MM.1S (cell line): ENCODE measurements around the gene UBE2D2.
A peak's percentile ranks its signal among the peaks of the same experiment; 100 is the strongest.

Experiments used
- DNase-seq: peaks from one replicate; pipeline ENCODE4 v3.0.0-alpha.2; 2015
- H2AFZ ChIP-seq: fragments of 300-600 bp; sonication (generic); 2 replicates; pipeline ENCODE4 v1.6.0; 2016; ENCODE audit warnings: antibody characterized with exemption, low read length
- H3F3A ChIP-seq: fragments of 300-600 bp; sonication (generic); 2 replicates; pipeline ENCODE4 v1.6.1; 2016; ENCODE audit warnings: mild to moderate bottlenecking, antibody characterized with exemption, low read length, moderate library complexity, mixed read lengths; ENCODE audit not compliant: insufficient read depth
- H3K27ac ChIP-seq: fragments of 300-600 bp; sonication (generic); 2 replicates; pipeline ENCODE4 v1.5.1; 2016; ENCODE audit warnings: mild to moderate bottlenecking, low read length
- H3K27me3 ChIP-seq: fragments of 300-600 bp; sonication (generic); replicated peaks from 2 replicates; pipeline ENCODE4 v1.6.0; 2016; ENCODE audit warnings: low read length; ENCODE audit not compliant: insufficient read depth
- H3K36me3 ChIP-seq: fragments of 300-600 bp; sonication (generic); replicated peaks from 2 replicates; pipeline ENCODE4 v1.6.1; 2016; ENCODE audit warnings: mild to moderate bottlenecking, low read length, mixed read lengths; ENCODE audit not compliant: insufficient read depth
- H3K4me1 ChIP-seq: fragments of 300-600 bp; sonication (generic); 2 replicates; pipeline ENCODE4 v1.6.1; 2016; ENCODE audit warnings: low read length, mixed read lengths
- H3K4me2 ChIP-seq: fragments of 300-600 bp; sonication (generic); 2 replicates; pipeline ENCODE4 v1.6.0; 2016; ENCODE audit warnings: low read depth, low read length
- H3K4me3 ChIP-seq: fragments of 300-600 bp; sonication (generic); 2 replicates; pipeline ENCODE4 v1.5.1; 2016; ENCODE audit warnings: low read length, mixed read lengths
- H3K79me2 ChIP-seq: fragments of 300-600 bp; sonication (generic); 2 replicates; pipeline ENCODE4 v1.6.1; 2016; ENCODE audit warnings: mixed run types, low read length, mixed read lengths
- H3K9ac ChIP-seq: fragments of 300-600 bp; sonication (generic); 2 replicates; pipeline ENCODE4 v1.6.1; 2016; ENCODE audit warnings: low read length, mixed read lengths
- H3K9me2 ChIP-seq: fragments of 300-600 bp; sonication (generic); replicated peaks from 2 replicates; pipeline ENCODE4 v1.6.1; 2016; ENCODE audit warnings: mild to moderate bottlenecking, low read length, mixed read lengths; ENCODE audit not compliant: insufficient read depth
- H3K9me3 ChIP-seq: fragments of 300-600 bp; sonication (generic); replicated peaks from 2 replicates; pipeline ENCODE4 v1.6.1; 2016; ENCODE audit warnings: mild to moderate bottlenecking, low read length, mixed read lengths; ENCODE audit not compliant: insufficient read depth
- H4K20me1 ChIP-seq: fragments of 300-600 bp; sonication (generic); 2 replicates; pipeline ENCODE4 v1.6.1; 2016; ENCODE audit warnings: mild to moderate bottlenecking, low read length, moderate library complexity, mixed read lengths; ENCODE audit not compliant: insufficient read depth
- EZH2 ChIP-seq: fragments of 300-600 bp; sonication (generic); optimal IDR thresholded peaks from 2 replicates; pipeline ENCODE3; 2017; ENCODE audit warnings: low read depth, mild to moderate bottlenecking, antibody characterized with exemption, low read length, mixed read lengths
- EZH2phosphoT487 ChIP-seq: fragments of 300-600 bp; sonication (generic); IDR thresholded peaks from 2 replicates; pipeline ENCODE4 v1.6.1; 2018; ENCODE audit warnings: antibody characterized with exemption, low read length
- TF ChIP-seq, protein P1 (sequence below): fragments of 300-600 bp; sonication (generic); IDR thresholded peaks from 2 replicates; pipeline ENCODE4 v1.5.1; 2016; ENCODE audit warnings: antibody characterized with exemption, low read length, mixed read lengths

The UBE2D2 gene

DNA sequence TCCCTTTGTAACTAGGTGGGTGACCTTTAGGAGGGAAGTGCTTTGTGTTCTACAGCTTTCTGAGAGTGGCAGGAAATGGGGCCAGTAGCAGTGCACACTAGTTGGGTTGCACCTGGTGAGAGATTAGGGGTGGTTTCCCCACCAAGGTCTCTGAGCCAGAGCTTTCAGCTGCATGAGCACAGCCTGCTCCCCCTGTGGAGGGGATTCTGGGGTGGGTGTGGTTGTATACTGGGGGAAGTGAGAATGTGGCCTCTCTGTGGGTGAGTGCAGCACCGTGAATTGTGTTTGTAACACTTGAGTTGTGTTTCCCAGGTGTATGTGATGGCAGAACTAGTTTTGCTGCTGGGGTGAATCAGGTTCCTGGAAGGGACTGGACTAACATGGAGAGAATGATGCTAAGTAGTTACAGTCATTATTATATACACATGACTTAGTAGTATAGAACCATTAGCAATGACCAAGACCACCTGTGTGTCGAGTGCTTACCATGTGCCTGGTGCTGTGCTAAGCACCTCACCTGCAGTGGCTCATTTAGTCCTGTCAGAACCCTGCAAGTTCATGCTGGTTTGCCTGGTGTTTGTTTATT, 75.2 kb downstream of the UBE2D2 start:
- peak overlapping the region; percentile 93 for H3K9ac ChIP-seq
- peaks cover 21% of the 10 kb centered on the region for H3K79me2 ChIP-seq
- TF ChIP-seq EZH2 (no peak), EZH2phosphoT487 (no peak)
- TF ChIP-seq, protein P1, sequence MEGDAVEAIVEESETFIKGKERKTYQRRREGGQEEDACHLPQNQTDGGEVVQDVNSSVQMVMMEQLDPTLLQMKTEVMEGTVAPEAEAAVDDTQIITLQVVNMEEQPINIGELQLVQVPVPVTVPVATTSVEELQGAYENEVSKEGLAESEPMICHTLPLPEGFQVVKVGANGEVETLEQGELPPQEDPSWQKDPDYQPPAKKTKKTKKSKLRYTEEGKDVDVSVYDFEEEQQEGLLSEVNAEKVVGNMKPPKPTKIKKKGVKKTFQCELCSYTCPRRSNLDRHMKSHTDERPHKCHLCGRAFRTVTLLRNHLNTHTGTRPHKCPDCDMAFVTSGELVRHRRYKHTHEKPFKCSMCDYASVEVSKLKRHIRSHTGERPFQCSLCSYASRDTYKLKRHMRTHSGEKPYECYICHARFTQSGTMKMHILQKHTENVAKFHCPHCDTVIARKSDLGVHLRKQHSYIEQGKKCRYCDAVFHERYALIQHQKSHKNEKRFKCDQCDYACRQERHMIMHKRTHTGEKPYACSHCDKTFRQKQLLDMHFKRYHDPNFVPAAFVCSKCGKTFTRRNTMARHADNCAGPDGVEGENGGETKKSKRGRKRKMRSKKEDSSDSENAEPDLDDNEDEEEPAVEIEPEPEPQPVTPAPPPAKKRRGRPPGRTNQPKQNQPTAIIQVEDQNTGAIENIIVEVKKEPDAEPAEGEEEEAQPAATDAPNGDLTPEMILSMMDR = no peak
- peak overlapping the region; percentile 65 for H3K4me3 ChIP-seq
- H4K20me1 ChIP-seq = no peaks in the 10 kb centered on the region
- no peaks in the 10 kb centered on the region for H3K9me2 ChIP-seq
- peaks cover 65% of the 10 kb centered on the region for H3K4me1 ChIP-seq
- no peaks in the 10 kb centered on the region for H3K36me3 ChIP-seq
- H3K9me3 ChIP-seq = no peaks in the 10 kb centered on the region
- peaks cover 72% of the 10 kb centered on the region for H3F3A ChIP-seq
- peak overlapping the region; percentile 98 for H3K27ac ChIP-seq
- H3K4me2 ChIP-seq = peak overlapping the region; percentile 96
- no peaks in the 10 kb centered on the region for H3K27me3 ChIP-seq
- no peak overlapping the region for H2AFZ ChIP-seq
- peak; percentile 95 for DNase-seq

- TF ChIP-seq EZH2 (no peak), EZH2phosphoT487 (no peak)
- TF ChIP-seq, protein P1 = no peak
- Histone ChIP-seq H3K79me2 (peaks cover 21% of the 10 kb centered on the region), H3K4me1 (peaks cover 62% of the 10 kb centered on the region), H3K9me2 (no peaks in the 10 kb centered on the region), H3K4me3 (peak overlapping the region; percentile 65), H3K4me2 (peak overlapping the region; percentile 96), H4K20me1 (no peaks in the 10 kb centered on the region), H3K9ac (peak overlapping the region; percentile 93), H3K27ac (peak overlapping the region; percentile 98), H3K9me3 (no peaks in the 10 kb centered on the region), H3K27me3 (no peaks in the 10 kb centered on the region), H3K36me3 (no peaks in the 10 kb centered on the region), H2AFZ (no peak overlapping the region), H3F3A (peaks cover 65% of the 10 kb centered on the region)
- peak; percentile 46 for DNase-seq
Observed at GRCh38 chr5:139636975-139637408, 75.9 kb downstream of the UBE2D2 start.

DNA sequence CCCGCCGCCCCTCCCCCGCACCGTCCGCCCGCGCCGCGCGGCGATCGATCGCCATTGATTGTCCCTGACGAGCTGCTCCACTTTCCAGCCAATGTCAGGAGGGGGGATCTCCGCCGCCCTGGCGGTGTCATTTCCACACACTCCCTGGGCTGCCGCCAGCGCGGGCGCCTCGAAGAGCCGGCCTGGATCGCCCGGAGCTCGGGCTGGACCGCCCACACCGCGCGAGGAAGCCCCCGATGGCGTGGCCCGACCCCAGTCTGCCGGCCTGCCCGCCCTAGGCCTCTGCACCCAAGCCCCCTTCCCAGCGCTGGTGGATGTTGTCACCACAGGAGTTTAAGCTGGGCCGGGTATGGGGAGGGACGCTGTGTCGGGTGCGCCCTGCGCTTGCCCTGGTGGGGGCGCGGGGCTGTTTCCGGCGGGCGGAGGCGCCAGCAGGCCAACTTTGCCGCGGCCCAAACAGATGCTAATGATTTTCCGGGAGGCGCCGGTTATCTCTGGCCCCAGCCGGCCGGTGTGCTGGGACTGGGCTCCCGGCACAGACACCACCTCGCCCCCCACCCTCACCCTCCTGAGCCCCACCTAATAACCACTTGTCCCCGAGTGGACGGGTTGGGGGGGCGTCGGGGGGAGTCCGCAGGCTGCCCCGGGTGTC, 76.4 kb downstream of the UBE2D2 start:
- Histone ChIP-seq H4K20me1 (no peaks in the 10 kb centered on the region), H3K9ac (peak overlapping the region; percentile 93), H3K4me2 (peak overlapping the region; percentile 96), H3K79me2 (peaks cover 21% of the 10 kb centered on the region), H3K4me1 (peaks cover 56% of the 10 kb centered on the region), H3K27ac (peak overlapping the region; percentile 98), H3K9me3 (no peaks in the 10 kb centered on the region), H3K36me3 (no peaks in the 10 kb centered on the region), H3K9me2 (no peaks in the 10 kb centered on the region), H3K4me3 (peak overlapping the region; percentile 65), H2AFZ (peak overlapping the region; percentile 50; the same call in 1 of the 2 replicates), H3F3A (peaks cover 59% of the 10 kb centered on the region), H3K27me3 (no peaks in the 10 kb centered on the region)
- peak; percentile 83 for DNase-seq
- TF ChIP-seq, protein P1 = peak; percentile 33
- TF ChIP-seq EZH2phosphoT487 (no peak), EZH2 (no peak)
